Measurements from ENCODE around the gene USP48. TPM values are rescaled to one million over a fixed set of nuclear protein-coding genes. Genes with fewer than 3 reads are reported as not detected.
"Not testable (repeated sequence)": the region's sequence is repeated elsewhere in the genome, so short reads cannot be mapped to it uniquely, and the experiment has no call there.

USP48 gene, protein sequence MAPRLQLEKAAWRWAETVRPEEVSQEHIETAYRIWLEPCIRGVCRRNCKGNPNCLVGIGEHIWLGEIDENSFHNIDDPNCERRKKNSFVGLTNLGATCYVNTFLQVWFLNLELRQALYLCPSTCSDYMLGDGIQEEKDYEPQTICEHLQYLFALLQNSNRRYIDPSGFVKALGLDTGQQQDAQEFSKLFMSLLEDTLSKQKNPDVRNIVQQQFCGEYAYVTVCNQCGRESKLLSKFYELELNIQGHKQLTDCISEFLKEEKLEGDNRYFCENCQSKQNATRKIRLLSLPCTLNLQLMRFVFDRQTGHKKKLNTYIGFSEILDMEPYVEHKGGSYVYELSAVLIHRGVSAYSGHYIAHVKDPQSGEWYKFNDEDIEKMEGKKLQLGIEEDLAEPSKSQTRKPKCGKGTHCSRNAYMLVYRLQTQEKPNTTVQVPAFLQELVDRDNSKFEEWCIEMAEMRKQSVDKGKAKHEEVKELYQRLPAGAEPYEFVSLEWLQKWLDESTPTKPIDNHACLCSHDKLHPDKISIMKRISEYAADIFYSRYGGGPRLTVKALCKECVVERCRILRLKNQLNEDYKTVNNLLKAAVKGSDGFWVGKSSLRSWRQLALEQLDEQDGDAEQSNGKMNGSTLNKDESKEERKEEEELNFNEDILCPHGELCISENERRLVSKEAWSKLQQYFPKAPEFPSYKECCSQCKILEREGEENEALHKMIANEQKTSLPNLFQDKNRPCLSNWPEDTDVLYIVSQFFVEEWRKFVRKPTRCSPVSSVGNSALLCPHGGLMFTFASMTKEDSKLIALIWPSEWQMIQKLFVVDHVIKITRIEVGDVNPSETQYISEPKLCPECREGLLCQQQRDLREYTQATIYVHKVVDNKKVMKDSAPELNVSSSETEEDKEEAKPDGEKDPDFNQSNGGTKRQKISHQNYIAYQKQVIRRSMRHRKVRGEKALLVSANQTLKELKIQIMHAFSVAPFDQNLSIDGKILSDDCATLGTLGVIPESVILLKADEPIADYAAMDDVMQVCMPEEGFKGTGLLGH
- 42.7 TPM for total RNA-seq
- long read RNA-seq, full-length matches to known transcripts: 10 of 25 reads
- long read RNA-seq, partial matches to known transcripts: 7 of 25 reads
- long read RNA-seq, other reads (novel, unspliced or antisense): 8 of 25 reads

DNA sequence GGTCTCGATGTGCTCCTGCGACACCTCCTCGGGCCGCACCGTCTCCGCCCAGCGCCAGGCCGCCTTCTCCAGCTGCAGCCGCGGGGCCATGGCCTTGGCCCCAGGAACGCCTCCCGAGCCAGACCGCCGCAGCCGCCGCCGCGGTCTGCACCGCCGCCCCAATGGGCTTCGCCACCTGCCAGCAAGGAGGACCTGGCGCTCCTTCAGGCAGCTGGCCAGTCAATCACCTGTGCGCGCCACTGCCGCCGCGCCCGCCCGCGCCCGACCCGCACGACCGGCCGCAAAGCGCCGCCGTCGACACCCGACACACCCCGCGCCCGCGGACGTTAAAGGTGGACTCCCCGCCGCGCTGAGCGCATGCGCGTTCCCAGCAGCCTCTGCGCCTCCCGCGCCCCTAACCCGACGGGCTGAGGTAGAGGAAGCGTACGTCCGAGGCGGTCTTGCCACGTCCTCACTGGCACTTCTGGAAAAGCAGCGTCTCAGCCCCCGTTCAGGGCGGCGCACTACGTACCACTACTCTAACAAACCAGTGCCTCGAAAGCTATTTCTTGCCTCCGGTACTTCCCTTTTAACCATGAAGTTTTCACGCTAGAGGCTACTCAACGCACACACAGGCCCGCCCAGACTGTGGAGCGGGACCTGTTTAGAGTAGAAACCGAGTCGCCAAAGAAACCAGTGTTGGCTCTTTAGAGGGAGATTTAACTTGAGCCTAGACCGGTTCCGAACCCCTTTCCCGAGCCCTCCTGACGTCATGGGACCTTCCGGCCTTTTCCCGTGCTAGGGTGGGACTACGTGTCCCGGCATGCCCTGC, at the start of gene USP48:
USP48 (minus strand) TSS at position 282 of the 811 bp plus-strand sequence; CDS start at position 90, 192 bp downstream.
- intact Hi-C loops (cut with DNase I): loop anchor here (1.0 kb wide), 1 partner anchor 242 kb away; no protein-coding TSS in a partner anchor

DNA sequence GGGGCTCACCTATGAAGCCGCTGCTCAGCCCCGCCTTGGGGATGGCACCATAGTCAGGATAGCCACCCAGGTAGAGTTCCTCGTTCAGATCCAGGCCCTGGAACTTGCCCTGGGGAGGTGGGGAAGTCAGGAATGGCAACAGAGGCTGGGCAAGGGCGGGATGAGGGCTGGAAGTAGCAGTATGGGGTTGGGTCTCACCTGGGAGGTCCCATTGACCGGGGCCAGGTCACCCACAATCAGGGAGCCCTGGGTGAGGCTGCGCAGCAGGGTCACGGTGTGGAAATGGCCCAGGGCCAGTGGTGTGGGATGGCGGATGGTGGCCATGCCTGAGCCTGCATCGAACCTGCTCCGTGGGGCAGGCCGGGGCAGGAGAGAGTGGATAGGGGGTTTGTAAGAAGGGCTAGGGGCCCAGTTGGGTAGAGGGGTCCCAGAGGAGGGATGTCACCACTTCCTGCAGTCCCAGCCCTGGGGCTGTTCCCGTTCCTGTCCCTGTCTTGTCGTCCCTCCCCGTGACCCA, 48.6 kb upstream of the USP48 start:
- DNase-seq (ENCODE audit: missing footprints) (no peak), ATAC-seq (no peak)
- intact Hi-C loops (cut with DNase I): no loop called here

More for the DNA sequence above, at the start of gene USP48:
- ATAC-seq (peak; percentile 98), DNase-seq (ENCODE audit: missing footprints) (peak; percentile 98)

DNA sequence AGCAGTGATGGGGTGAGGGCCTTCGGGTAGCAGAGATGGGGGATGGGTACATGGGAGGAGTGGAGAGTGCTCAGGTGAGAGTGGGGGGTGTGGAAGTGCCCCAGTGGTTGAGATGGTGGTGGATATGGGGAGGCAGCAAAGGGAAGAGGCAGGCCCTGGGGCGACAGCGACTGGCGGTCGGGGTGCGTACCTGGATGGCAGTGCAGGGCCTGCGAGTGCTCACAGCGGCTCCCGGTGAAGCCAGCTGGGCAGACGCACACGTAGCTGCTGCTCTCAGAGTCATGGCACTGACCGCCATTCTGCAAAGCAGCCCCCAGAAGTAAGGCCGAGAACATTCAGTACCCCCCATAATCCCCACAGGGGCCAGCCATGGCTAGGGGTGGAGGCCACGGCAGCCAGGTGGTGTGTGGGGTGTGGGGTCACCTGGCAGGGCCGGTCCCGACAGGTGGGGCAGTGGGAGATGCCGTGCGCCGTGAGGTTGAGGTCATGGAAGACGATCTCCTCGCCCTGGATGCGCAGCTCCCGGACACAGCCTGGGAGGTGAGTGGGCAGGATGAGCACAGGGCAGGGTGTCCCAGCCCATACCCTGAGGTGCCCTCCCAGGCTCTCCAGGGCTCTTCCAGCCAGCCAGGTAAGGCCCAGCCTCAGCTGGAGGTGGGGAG, 48.0 kb upstream of the USP48 start:
- DNase-seq (ENCODE audit: missing footprints) (no peak), ATAC-seq (no peak)
- intact Hi-C loops (cut with DNase I): no loop called here

DNA sequence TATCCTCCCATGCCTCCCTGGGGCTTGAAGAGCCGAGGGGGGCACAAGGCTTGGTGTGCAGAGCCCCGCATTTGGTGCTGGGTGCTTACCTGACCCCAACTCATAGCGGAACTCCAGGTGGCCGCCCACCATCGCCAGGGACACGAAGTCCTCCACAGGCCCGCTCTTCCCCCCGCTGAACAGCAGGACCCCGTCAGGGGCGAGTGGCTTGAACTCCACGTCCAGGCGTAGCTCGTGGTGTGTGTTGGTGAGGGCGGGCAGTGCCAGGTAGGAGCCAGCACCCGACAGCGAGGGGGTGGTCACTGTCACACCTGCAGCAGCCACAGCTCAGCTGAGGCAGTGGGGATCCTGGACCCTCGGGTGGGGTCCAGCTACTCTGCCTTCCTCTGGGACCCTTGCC, 46.3 kb upstream of the USP48 start:
- no peak for DNase-seq (ENCODE audit: missing footprints)
- intact Hi-C loops (cut with DNase I): no loop called here
- ATAC-seq: no peak

DNA sequence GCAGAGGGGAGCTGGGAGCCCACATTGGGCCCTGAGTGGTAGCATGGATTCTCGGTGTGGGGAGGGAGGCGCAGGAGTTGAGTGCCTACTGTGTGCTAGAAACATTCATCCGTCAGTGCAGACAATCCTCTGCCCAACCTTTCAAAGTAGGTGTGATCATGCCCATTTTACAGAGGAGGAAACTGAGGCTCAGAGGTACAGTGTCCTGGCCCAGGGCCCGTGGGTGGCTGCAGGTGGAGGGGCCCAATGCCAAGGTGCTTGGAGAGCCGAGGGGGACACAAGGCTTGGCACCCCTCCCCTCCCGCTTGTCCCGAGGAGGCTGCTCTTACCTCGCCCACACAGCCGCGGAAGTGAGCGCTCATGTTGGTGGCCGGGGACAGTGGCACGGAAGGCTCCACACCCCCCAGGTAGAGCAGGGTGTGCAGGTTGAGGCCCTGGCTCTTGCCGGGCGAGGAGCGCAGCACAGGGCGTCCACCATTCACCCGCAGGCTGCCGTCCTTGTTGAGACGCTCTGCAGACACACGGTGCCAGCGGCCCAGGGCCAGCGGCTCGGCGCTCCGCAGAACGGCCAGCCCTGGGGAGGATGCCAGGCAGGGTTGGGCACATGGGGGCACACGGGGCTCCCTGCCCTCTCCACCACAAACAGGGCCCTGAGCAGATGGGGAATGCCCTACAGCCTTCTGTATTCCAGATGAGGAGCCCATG, 45.7 kb upstream of the USP48 start:
- intact Hi-C loops (cut with DNase I): no loop called here
- DNase-seq (ENCODE audit: missing footprints): no peak
- ATAC-seq: no peak

DNA sequence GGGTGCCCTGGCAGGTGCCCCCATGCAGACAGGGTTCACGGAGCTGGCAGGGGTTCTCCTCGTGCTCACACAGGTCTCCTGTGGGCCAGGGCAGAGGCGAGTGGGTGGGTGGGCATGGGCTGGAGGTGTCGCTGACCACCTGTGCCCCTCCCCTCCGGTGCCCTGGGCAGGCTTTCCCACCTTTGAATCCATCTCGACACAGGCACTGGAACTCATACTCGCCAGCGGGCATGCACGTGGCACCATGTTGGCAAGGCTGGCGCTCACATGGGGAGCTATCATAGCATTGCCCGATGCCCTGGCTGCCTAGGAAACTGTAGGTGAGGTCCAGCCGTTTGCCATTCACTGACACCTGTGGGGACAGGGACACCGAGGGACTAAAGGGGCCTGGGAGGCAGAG, 45.1 kb upstream of the USP48 start:
- DNase-seq (ENCODE audit: missing footprints) (no peak), ATAC-seq (no peak)
- intact Hi-C loops (cut with DNase I): no loop called here

DNA sequence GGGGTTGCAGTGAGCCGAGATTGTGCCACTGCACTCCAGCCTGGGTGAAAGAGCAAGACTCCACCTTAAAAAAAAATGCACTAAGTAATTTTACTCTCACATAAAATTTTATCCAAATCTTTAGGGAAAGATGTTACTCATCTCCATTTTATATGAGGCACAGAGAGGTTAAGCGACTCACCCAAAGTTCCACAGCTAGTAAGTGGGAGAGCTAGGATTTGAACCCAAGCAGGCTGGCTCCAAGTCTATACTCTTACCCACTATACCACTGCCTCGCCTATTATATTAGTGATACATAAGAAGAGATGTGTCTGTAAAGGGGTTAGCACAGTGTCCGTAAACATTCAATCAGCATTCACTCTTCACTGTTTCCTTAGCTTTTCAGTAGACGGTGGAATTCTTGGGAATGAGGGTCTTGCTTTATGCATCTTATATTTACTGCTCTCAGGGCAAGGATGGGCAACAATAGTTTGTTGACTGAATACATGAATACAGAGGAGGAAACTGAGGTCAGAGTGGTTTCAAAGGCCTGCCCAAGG, 44.3 kb upstream of the USP48 start:
- ATAC-seq: no peak
- intact Hi-C loops (cut with DNase I): no loop called here
- no peak for DNase-seq (ENCODE audit: missing footprints)

DNA sequence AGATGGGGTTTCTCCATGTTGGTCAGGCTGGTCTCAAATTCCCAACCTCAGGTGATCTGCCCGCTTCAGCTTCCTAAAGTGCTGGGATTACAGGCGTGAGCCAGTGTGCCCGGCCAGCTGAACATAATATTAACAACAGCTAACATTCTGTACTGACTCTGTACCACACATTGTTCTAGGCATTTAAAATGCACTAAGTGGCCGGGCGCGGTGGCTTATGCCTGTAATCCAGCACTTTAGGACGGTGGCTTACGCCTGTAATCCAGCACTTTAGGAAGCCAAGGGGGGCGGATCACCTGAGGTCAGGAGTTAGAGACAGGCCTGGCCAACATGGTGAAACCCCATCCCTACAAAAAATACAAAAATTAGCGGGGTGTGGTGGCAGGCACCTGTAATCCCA, 43.7 kb upstream of the USP48 start:
- ATAC-seq; intact Hi-C loops (cut with DNase I); DNase-seq (ENCODE audit: missing footprints): not testable (repeated sequence)

DNA sequence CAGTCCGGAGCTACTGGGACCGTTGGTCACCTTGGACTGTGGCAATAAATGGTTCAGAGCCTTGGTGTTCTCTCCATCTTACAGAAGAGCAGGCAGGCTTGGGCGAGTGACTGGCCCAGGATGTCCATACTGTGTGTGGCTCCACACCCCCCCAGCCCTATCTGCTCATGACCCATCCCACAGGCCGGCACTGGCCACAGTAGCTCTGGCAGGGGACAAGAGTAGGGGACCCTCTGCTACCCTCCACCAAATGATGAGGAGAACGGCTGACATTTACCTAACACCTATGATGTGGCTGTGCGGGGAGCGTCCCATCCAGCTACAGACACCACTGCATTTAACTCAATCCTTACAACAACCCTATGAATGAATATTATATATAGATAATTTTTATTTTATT, 42.4 kb upstream of the USP48 start:
- ATAC-seq (no peak), DNase-seq (ENCODE audit: missing footprints) (no peak)
- intact Hi-C loops (cut with DNase I): no loop called here

DNA sequence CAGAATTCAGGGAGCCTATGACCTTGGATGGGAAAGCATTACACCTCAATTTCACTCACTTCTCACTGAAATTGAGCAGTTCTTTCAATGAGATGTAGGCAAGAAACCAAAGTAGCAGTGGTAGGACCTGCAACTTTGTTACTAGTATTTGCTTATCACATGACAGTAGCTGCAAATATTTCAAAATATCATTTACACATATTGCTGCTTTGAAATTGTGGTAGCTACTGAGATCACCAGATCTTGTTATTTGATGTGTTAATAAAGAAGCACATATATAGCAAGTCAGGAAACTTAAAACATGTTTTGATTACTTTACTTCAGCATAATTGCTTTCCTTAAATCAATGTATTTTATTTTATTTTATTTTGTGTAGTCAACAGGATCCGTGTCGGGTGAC, 42.0 kb upstream of the USP48 start:
- intact Hi-C loops (cut with DNase I): no loop called here
- DNase-seq (ENCODE audit: missing footprints): no peak
- no peak for ATAC-seq

DNA sequence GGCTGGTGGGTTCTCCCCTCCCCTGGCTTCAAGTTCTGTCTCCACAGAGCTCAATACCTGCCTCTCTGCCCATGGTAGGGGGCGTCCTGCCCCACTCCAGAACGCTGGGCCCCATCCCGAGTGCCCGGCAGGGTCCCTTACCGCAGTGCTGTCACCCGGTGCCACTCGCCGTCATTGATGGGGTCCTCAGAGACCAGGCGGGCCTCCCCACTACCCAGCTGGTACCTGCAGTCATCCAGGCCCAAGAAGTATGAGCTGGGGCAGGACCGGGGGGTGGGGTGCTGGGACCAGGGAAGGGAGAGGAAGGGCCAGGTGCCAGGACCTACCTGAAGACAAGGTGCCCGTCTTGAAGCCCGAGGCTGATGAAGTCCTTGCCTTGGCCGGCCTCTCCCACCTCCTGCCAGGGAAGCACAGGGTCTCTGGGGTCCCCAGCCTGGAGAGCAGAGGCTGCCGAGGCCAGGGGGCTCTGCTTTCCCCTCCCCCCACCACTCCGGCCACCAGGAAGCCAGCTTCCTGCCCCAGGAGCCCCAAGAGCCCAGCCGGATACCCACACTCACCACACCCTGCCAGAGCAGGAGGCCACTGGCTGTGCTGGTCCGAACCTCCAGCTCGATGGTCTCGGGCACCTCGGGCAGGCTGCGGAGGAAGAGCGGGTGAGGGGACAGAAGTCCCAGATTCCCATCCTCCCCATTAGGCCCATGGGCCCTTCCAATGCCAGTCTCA, 41.2 kb upstream of the USP48 start:
- DNase-seq (ENCODE audit: missing footprints) (no peak), ATAC-seq (no peak)
- intact Hi-C loops (cut with DNase I): no loop called here

DNA sequence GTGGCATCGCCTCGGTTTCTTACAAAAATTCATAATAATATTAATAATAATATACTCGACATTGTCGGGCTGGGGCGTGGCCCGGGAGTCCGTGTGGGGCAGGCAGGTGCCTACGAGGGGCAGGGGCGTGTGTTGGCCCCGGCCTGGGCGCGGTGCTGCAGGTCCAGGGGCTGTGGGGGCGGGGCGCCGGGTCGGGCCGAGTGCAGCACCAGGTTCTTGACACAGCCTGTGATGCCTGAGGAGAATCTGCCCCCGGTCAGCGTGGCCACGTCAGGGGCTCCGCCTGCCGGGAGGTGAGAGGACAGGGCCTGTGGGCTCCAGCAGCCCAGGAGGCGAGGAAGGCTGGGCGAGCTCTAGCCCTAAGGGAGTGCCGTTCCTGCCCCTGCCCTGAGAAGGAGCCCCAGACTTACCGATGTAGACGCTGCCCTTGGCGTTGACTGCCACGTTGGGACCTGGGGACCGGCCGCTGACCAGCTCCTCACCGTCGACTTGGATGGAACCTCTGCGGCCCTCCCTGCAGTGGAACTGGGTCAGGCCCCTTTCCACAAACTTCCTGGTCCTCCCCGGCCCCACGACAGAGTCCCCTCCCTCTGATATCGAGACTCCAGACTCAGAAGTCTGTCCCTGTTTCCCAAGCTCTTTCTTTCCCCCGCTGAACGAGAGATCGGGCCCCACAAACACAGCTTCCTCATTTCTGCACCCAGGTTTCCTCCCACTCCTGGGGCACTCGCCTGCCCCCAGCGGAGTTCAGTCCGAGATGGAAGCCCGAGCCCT, 40.4 kb upstream of the USP48 start:
- intact Hi-C loops (cut with DNase I): no loop called here
- ATAC-seq (no peak), DNase-seq (ENCODE audit: missing footprints) (no peak)

DNA sequence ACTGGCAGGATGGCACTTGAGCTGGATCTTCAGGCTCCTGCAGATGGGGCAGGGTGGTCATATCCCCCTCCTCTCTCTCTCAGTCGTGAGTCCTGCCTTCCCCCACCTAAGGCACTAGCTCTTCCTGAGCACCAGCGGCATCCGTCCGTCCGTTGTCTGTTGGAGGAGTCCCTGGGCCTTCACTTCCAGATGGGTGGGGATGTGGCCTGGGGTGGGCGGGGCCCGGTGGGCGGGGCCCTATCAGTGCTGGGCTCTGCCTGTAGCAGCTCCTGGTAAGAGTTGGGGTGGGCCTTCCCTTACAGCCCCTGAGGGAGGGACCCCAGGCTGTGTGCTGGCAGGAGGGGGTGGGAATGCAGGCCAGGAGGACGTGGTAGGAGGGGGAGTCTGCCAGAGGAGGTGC, 39.4 kb upstream of the USP48 start:
- intact Hi-C loops (cut with DNase I): no loop called here
- DNase-seq (ENCODE audit: missing footprints) (no peak), ATAC-seq (peak; percentile 35)

DNA sequence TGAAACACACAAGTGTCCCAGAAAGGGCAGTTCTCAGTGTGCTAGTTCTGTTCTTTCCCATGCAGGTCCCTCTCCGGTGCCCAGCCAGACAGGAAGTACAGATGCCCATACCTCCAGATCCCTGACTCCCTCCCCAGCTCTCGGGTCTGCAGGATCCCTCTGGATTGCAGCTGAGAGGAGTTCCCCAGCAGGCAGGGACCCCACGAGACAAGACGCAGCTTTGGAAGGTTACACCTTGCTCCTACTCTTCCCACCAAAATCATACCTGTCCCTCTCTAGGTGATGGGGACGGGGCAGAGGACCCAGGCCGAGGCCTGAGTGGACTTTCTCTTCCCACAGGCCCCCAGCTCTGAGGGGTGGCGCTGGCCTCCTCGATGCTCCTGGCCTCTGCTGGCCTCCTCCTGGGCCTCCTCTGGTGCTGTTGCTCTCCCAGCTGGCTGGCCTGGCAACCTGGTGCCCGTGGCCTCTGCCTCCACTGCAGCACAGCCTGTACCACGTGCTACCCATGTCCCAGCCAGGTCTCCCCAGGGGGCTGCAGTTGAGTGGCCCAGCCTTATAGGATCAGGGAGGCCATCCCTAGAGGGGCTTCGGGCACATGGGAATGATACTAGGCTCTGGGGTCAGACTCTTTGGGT, 38.6 kb upstream of the USP48 start:
- DNase-seq (ENCODE audit: missing footprints) (no peak), ATAC-seq (no peak)
- intact Hi-C loops (cut with DNase I): no loop called here

DNA sequence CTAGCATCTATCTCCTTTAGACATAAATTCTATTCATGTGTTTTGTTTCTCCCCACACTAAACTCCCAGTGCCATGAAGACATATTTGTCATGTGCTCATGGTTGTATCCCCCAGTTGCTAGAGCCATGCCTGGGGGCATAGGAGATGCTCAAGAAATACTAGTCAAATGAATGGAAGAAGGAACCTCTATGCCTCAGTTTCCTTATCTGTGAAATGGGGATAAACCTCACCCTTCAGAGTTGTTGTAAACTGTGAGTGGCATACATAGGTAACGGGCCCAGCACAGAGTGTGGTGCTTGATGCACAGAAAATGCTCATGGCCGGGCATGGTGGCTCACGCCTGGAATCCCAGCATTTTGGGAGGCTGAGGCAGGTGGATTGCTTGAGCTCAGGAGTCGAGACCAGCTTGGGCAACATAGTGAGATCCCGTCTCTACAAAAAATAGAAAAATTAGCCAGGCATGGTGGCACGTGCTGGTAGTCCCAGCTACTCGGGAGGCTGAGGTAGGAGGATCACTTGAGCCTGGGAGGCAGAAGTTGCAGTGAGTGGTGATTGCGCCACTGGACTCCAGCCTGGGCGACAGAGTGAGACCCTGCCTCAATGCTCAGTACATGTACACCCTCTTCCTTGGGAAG, 37.8 kb upstream of the USP48 start:
- ATAC-seq (no peak), DNase-seq (ENCODE audit: missing footprints) (no peak)
- intact Hi-C loops (cut with DNase I): no loop called here
